CD4-positive, alpha-beta T cell treated with Interleukin-4 for 4 hours (primary cell): Measurements from ENCODE around the gene SHISAL1.

Source experiments
- DNase-seq: peaks from one replicate; pipeline ENCODE4 v3.0.0-alpha.2; 2020

SHISAL1 gene

GRCh38 chr22:44276041-44276440 is 36.7 kb downstream of the SHISAL1 start:
- no peak for DNase-seq

DNA sequence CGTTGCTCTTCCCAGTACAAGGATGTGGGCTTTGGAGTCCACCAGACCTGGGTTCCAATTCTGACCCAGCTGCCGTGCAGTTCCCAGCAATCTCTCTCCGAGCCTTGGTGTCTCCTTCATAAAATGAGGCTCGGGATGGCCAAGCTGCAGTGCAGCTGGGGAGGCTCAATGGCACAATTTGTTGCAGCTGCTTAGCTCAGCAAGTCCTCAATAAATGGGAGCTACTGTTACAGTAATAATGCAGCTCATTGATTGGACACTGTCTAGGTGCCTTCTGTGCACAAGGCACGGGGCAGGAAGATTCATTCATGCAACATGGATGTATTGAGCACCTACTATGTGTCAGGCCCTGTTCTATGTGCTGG is 37.1 kb downstream of the SHISAL1 start:
- no peak for DNase-seq

DNA sequence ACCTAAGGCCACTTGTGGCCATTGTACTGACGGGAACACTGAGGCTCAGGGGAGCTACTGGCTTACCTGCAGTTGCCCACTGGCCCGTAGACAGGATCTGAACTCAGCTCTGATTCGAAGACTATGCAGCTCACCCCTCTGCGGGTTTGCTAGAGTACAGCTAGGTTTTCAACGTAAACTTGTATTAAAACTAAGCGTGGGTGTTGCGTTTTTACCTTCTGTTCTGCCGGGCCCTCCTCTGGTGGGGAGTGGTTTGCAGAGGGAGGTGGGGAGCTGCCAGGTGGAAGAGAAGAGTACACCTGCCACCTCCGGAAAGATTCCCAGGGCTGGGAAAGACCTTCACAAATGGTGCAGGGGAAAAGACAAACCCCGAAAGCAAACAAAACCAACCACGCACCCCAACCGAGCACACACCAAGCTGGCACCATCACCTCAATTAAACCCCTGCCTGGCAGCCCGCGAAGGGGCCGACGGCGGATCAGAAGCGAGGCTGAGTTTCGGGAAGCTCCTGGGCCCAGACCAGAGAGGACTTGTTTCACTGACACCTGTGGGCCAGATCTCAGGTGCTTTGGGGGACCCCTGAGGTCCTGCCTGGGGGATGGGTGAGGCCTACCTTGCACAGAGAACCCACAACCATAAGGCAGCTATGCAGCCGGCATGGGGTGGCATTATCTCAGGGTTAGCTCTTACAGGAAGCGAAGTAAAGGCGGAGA is 37.7 kb downstream of the SHISAL1 start:
- DNase-seq, result no peak

GRCh38 chr22:44273175-44273574 is 39.6 kb downstream of the SHISAL1 start:
- no peak for DNase-seq

DNA sequence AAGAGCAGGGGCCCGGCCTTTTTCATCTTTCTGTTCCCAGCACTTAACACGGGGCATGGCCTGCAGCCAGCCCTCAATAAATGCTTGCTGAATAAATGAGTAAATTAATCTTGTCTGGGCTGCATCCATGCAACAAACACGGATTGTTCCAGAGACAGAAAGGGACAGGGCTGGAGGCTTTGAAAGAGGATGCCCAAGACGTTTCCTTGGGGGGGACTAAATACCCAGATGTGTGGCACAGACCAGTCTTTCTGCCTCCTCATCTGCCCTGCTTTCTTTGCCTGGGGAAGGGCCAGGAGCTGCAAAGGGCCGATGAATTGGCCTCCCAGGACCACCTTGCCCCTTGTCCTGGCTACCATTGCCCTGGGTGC is 40.4 kb downstream of the SHISAL1 start:
- DNase-seq, result no peak

DNA sequence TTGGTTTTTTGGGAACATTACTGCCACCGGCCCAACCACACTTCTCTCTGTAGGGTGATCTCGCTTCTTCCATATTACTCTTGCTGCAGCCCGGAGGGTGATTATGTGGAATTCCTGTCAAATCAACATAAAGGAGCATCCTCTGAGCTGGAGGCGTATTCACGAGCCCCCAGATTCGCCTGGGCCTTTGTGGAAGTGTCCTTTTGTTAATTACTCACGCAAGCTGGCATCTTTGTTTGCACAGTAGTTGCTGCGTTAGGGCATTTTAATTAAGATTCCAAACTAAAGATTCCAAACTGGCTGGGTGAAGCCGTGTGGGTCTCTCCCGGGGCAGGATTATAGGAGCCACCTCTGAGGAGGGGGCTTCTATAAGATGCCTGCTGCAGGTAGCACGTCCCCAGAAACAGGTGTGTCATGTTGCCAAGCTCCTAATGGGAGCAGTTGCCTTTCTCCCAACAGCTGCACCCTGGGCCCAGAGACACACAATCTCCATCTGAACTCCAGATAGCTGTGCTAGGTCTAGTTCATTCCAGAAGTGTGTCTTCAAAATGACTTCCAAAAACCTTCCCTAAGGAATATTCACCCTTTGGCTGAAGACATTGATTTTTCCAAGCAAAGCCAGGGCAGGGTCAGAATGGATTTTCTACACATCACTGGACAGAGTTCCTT is 40.9 kb downstream of the SHISAL1 start:
- DNase-seq, result no peak

DNA sequence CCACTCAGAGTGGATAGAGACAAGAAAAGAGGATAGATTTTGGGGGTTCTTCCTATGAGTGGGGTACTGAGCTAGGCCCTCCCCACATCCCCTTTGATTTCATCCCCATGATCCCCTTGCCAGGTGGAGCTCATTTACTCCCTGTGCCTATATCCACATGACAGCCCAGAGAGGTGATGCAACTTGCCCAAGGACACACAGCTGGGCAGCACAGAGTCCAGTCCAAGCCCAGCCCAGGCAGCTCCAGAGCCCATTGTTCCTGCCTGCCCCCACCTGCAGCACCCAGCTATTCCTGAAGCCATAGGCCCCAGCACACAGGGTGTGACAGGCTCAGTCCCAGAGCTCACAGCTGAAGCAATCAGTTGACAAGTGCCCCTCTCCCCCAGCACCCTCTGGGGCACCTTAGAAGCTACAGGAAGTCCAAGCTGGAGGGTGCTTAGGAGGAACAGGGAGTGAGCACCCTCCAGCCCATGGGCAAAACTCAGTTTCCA is 41.7 kb downstream of the SHISAL1 start:
- DNase-seq, result no peak

- no peak for DNase-seq
Observed at GRCh38 chr22:44270556-44270880, 42.2 kb downstream of the SHISAL1 start.

- no peak for DNase-seq
Observed at GRCh38 chr22:44269757-44270555, 42.8 kb downstream of the SHISAL1 start.

DNA sequence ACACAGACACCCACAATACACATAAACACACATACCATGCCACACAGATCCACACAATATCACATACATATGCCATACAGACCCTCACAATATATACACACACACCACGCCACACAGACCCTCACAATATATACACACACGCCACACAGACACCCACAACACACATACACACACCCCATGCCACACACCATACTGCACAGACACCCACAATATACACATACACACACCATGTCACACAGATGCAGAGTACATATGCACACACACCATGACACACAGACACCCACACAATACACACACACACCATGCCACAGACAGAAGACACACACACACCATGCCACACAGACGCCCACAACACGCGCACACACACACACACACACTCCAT is 43.6 kb downstream of the SHISAL1 start:
- no peak for DNase-seq

DNA sequence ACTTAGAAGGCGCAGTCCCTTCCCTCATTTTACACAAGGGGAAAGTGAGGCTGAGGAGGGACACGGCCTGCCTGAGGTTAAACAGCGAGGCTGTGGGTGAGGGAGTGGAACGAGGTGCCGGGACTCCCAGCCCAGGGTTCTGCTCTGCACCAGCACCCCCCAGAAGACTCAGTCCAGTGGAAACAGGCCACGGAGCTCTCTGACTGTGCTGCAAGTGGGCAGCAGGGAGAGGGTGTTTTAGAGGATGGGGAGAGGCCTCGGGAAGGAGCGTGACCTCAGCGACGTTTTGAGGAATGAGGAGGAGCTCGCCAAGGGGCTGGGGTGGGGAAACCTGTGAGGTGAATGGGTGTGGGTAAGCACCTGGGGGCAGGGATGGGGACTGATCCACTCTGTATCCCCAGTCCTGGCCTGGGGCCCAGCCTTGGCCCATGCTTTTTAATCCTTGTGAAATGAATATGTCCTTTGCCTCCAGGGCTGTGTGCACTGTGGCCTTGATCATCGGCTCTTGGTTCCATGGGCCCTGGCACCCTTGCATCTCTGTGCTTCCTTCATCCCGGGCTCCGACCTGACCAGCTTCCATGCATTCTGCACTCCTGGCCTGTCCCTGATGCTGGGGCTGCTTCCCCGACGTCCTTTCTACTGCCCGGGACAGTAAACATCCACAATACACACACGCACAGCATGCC is 44.2 kb downstream of the SHISAL1 start:
- no peak for DNase-seq

DNA sequence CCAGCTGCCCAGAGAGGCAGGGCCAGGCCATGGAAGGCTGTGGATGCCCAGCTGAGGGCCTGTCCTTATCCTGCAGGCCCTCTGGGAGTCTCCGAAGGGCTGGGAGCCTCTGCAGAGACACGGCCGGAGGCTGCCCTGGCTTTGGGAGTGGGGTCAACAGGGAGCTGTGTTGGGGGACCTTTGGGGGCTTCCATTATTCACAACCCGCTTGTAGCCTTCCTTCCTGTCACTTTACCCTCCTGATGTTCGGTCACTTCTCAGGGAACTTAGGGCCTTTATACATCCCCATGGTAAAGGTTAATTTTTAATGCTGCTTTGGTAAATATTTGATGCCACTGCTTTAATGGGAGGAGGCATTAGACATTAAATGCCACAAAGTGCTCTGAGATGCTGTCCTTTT is 44.9 kb downstream of the SHISAL1 start:
- DNase-seq, result no peak

GRCh38 chr22:44266796-44267760 is 45.7 kb downstream of the SHISAL1 start:
- DNase-seq, result no peak

- DNase-seq, result no peak
Observed at GRCh38 chr22:44263547-44263946, 49.2 kb downstream of the SHISAL1 start.

- DNase-seq, result no peak
Observed at GRCh38 chr22:44261861-44262595, 50.7 kb downstream of the SHISAL1 start.

DNA sequence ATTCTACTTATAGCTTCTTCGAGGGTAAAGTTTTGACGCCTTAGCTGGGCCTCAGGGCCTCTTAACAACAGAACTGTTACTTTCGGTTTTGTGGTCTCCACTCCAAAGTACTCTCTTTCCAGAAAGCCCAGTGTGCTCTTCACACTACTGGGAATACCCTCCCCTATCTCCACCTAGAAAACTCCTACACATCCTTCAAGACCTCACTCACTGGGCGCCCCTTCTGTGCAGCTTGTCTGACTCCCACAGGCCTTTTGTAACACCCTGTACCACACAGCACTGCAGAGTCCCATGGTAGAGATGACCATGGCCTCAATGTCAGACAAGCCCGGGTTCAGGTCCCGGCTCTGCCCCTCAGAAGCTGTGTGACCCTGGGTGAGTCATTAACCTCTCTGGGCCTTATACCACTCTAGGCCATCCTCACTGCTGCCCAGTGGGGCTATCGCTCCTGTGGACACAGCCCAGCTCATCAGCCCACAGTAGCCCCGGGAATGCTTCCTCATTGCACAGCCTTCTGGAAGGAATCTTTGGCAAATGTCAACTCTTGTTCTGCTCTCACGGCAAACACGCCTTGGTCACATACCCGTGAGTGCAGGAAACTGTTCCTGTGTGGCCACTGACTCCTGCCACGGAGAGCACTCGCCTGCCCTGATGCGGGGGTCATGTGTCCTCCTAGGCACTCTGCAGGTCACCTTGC is 51.4 kb downstream of the SHISAL1 start:
- no peak for DNase-seq

DNA sequence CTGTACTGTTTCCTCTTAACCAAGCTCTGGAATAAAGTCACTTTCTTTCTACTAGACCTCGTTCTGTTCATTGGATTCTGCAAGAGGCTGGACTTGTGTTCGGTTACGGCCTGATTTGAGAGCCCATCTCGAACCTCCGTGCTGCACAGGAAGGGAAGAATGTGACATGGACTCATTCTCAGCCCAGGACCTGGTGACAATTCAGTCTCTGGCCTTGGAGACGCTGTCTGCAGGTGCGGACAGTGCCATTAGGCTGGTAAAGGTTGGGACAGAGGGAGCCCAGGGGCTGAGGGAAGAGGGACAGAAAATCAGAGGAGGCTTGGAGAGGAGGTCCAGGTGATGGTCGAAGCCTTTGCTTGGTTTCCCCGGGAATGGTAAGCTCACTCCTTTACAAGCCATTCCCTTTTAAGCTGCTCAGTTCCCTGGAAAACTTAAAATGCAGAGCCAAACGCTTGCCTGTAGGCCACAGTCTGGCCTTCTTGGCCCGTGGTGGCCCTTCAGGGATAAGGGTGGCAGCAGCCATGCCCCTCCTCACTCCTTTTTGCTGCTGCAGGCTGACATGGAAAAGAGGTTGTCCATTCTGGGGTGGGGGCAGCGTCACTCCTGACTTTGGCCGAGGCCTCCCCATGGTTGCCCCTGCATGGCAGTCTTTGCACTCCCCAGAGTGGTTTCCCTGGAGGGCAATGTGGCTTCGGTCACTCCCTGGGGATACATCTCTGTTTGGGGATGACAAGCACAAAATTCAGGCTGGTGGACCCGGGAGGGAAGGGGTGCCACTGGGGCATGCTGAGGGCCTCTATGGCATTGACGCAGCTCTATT is 52.3 kb downstream of the SHISAL1 start:
- no peak for DNase-seq

DNA sequence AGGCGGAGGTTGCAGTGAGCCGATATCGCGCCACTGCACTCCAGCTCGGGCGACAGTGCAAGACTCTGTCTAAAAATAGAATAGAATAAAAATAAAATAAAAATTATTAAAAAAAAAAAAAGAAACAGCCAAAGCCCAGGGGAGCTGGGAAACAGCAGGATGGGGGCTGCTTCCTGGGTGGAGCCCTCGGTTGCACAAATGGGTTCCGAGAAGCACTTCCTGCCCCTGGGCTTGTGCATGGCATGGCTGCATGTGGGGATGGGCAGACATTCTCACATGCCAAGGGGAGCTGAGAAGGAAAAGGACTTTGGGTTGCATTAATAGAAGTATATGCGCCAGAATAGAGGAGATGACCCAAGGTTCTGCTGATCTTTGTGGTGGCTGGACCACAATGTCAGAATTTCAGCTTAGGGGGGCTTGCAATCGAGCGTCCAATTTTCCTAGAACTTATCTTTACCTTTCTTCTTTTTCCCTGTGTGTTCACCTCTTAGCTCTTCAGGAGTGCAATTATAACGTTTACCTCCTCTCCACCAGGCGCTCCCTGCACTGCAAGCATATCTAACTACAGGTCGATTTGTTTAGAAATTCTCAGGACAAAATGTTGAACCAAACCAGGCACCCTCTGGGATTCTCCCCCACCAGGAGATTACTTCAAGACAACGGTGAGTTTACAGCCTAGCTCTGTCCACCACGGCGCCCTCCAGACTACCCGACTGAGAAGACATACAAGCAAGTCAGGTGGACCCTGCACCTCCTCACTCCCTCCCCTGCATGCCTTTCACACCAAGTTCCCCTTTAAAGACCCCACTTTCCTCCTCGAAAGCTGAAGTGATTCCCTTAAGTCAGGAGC is 53.2 kb downstream of the SHISAL1 start:
- DNase-seq, result no peak
